Measurements from ENCODE around the gene FARP2. TPM values are rescaled to one million over a fixed set of nuclear protein-coding genes. Genes with fewer than 3 reads are reported as not detected.
A peak's percentile ranks its signal among the peaks of the same experiment; 100 is the strongest.
"Not testable (repeated sequence)": the region's sequence is repeated elsewhere in the genome, so short reads cannot be mapped to it uniquely, and the experiment has no call there.

Gene FARP2
- total RNA-seq, 1 experiment from 2014 or later = 49.3 TPM

- Histone ChIP-seq H3K9ac (ENCODE audit: low read length) (no peak overlapping the region), H3K36me3 (ENCODE audit: control insufficient read depth in 1 of 2, insufficient read depth in 2 of 2, low read length in 2 of 2) (no peaks in the 10 kb centered on the region), H3K9me3 (ENCODE audit: control insufficient read depth in 1 of 2, insufficient read depth in 1 of 2, low read depth in 1 of 2, low read length in 2 of 2) (no peaks in the 10 kb centered on the region), H4K20me1 (ENCODE audit: insufficient read depth) (no peaks in the 10 kb centered on the region), H3K79me2 (ENCODE audit: insufficient read depth, low read length) (no peaks in the 10 kb centered on the region; the same call in 1 of the 2 replicates), H3K27ac (ENCODE audit: low read depth, low read length) (no peak overlapping the region), H3K4me3 (replicated peaks in 1 of 2; ENCODE audit: low read depth in 1 of 2, low read length in 2 of 2) (no peak overlapping the region), H3K27me3 (ENCODE audit: insufficient read depth, low read length) (no peaks in the 10 kb centered on the region), H2AFZ (ENCODE audit: low read depth, low read length, poor library complexity, severe bottlenecking) (no peak overlapping the region), H3K9me2 (ENCODE audit: insufficient read depth) (no peaks in the 10 kb centered on the region), H3K4me2 (ENCODE audit: low read length) (no peak overlapping the region), H3K4me1 (ENCODE audit: control insufficient read depth in 1 of 2, insufficient read depth in 2 of 2, low read length in 2 of 2) (no peaks in the 10 kb centered on the region)
- ATAC-seq (peak; percentile 87), DNase-seq (ENCODE audit: low read depth, low spot score) (peak; percentile 22)
- ChIA-PET RAD21 (ENCODE audit: low non-redundant PET in 1 of 2, low total read pairs in 2 of 2, uncharacterized antibody in 2 of 2, unreplicated experiment in 2 of 2) (interaction anchor here in 1 of 2 experiments (1.2 kb wide), 1 partner anchor 18 kb away, joined by 3 read pairs; no protein-coding TSS in a partner anchor), POLR2A (no interaction called here), CTCF (interaction anchor here (0.8 to 1.4 kb wide), 6 partner anchors 9 to 541 kb away, joined by 3 to 5 read pairs (median 4); no protein-coding TSS in a partner anchor)
- no TSS peak for BruUV-seq (replicated peaks)
- no peak for TF ChIP-seq ZFX (IDR thresholded peaks at IDR 0.05)
- TF ChIP-seq SP1 (IDR thresholded peaks at IDR 0.05; ENCODE audit: low read depth) = no peak
- peak; percentile 65 for TF ChIP-seq RAD21 (IDR thresholded peaks at IDR 0.05; ENCODE audit: low read depth)
- TF ChIP-seq REST (IDR thresholded peaks at IDR 0.05; ENCODE audit: low read depth) = no peak
- TF ChIP-seq, protein P1, sequence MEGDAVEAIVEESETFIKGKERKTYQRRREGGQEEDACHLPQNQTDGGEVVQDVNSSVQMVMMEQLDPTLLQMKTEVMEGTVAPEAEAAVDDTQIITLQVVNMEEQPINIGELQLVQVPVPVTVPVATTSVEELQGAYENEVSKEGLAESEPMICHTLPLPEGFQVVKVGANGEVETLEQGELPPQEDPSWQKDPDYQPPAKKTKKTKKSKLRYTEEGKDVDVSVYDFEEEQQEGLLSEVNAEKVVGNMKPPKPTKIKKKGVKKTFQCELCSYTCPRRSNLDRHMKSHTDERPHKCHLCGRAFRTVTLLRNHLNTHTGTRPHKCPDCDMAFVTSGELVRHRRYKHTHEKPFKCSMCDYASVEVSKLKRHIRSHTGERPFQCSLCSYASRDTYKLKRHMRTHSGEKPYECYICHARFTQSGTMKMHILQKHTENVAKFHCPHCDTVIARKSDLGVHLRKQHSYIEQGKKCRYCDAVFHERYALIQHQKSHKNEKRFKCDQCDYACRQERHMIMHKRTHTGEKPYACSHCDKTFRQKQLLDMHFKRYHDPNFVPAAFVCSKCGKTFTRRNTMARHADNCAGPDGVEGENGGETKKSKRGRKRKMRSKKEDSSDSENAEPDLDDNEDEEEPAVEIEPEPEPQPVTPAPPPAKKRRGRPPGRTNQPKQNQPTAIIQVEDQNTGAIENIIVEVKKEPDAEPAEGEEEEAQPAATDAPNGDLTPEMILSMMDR (IDR thresholded peaks at IDR 0.05 in 2 of 3, conservative IDR thresholded peaks at IDR 0.05 in 1 of 3; ENCODE audit: borderline replicate concordance in 1 of 3, insufficient read depth in 1 of 3, low read depth in 2 of 3, low read length in 2 of 3) = peak; percentile 16 to 49 (median 48); a peak in 5 of 6 replicates
- intact Hi-C loops (cut with micrococcal nuclease) = no loop called here
Observed at GRCh38 chr2:241391892-241392665, 36.0 kb downstream of the FARP2 start.

DNA sequence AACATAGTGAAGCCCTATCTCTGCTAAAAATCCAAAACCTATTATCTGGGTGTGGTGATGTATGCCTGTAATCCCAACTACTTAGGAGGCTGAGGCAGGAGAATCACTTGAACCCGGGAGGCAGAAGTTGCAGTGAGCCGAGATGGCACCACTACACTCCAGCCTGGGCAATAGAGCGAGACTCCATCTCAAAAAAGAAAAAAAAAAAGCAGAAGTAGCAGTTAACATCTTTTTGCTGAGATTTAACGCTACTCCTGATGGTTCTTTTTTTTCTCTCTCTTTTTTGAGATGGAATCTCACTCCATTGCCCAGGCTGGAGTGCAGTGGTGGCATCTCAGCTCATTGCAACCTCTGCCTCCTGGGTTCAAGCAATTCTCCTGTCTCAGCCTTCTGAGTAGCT is 36.7 kb downstream of the FARP2 start:
- H3K27ac ChIP-seq (ENCODE audit: low read depth, low read length); H4K20me1 ChIP-seq (ENCODE audit: insufficient read depth); POLR2A ChIA-PET; H3K4me2 ChIP-seq (ENCODE audit: low read length); ATAC-seq; H3K4me3 ChIP-seq (replicated peaks in 1 of 2; ENCODE audit: low read depth in 1 of 2, low read length in 2 of 2); H2AFZ ChIP-seq (ENCODE audit: low read depth, low read length, poor library complexity, severe bottlenecking); H3K27me3 ChIP-seq (ENCODE audit: insufficient read depth, low read length); DNase-seq (ENCODE audit: low read depth, low spot score); BruUV-seq (replicated peaks); H3K4me1 ChIP-seq (ENCODE audit: control insufficient read depth in 1 of 2, insufficient read depth in 2 of 2, low read length in 2 of 2); H3K9me3 ChIP-seq (ENCODE audit: control insufficient read depth in 1 of 2, insufficient read depth in 1 of 2, low read depth in 1 of 2, low read length in 2 of 2); H3K9ac ChIP-seq (ENCODE audit: low read length); intact Hi-C loops (cut with micrococcal nuclease); H3K9me2 ChIP-seq (ENCODE audit: insufficient read depth); RAD21 ChIA-PET (ENCODE audit: low non-redundant PET in 1 of 2, low total read pairs in 2 of 2, uncharacterized antibody in 2 of 2, unreplicated experiment in 2 of 2); H3K79me2 ChIP-seq (ENCODE audit: insufficient read depth, low read length); H3K36me3 ChIP-seq (ENCODE audit: control insufficient read depth in 1 of 2, insufficient read depth in 2 of 2, low read length in 2 of 2): not testable (repeated sequence)
- CTCF ChIA-PET = interaction anchor here (0.8 to 1.4 kb wide), 6 partner anchors 9 to 542 kb away, joined by 3 to 5 read pairs (median 4); no protein-coding TSS in a partner anchor

All from HCT116 (cell line).